IMR-90 (cell line): ENCODE data around the gene RPL37.

Experiments
- CEBPB ChIP-seq: IDR thresholded peaks from 2 replicates; pipeline ENCODE4 v1.6.1; 2012; ENCODE audit warnings: low read depth, low read length, improper control_type of control experiment
- MAZ ChIP-seq: IDR thresholded peaks from 2 replicates; pipeline ENCODE4 v1.6.1; 2012; ENCODE audit warnings: low read depth, mild to moderate bottlenecking, low read length, improper control_type of control experiment, moderate library complexity, borderline replicate concordance
- MXI1 ChIP-seq: IDR thresholded peaks from 2 replicates; pipeline ENCODE4 v1.6.1; 2012; ENCODE audit warnings: low read depth, mild to moderate bottlenecking, low read length, moderate library complexity, borderline replicate concordance
- POLR2A ChIP-seq: IDR thresholded peaks from 2 replicates; pipeline ENCODE4 v1.6.1; 2012; ENCODE audit warnings: mild to moderate bottlenecking, low read depth, low read length
- RAD21 ChIP-seq: IDR thresholded peaks from 2 replicates; pipeline ENCODE4 v1.6.1; 2012; ENCODE audit warnings: low read length, improper control_type of control experiment
- RCOR1 ChIP-seq: IDR thresholded peaks from 2 replicates; pipeline ENCODE4 v1.6.1; 2012; ENCODE audit warnings: mild to moderate bottlenecking, low read length, improper control_type of control experiment; ENCODE audit not compliant: insufficient replicate concordance
- TF ChIP-seq, protein P1 (sequence below): conservative IDR thresholded peaks from 2 replicates; pipeline ENCODE4 v1.5.1; 2012; ENCODE audit warnings: mild to moderate bottlenecking, low read depth, low read length, improper control_type of control experiment

DNA sequence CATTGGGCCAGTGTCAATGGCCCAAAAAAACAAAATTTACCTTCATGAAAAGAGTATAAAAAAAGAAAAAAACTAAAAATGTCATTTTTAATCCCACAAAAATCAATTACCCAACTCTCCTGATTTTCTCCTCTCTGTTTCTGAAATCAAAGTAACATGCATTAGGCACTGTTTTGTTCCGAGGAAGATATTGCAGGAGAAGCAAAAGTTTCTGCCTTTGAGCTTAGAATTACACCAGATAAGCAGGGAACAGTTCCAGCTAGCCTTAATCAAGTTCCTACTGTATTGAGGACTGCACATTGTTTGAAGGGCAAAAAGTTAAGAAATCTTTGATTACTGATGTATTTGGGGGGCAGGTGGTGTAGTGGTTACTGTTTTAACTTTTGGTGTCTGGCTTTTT, 35.8 kb downstream of the RPL37 start:
- TF ChIP-seq POLR2A = no peak
- TF ChIP-seq CEBPB = no peak
- no peak for TF ChIP-seq MAZ
- TF ChIP-seq, protein P1, sequence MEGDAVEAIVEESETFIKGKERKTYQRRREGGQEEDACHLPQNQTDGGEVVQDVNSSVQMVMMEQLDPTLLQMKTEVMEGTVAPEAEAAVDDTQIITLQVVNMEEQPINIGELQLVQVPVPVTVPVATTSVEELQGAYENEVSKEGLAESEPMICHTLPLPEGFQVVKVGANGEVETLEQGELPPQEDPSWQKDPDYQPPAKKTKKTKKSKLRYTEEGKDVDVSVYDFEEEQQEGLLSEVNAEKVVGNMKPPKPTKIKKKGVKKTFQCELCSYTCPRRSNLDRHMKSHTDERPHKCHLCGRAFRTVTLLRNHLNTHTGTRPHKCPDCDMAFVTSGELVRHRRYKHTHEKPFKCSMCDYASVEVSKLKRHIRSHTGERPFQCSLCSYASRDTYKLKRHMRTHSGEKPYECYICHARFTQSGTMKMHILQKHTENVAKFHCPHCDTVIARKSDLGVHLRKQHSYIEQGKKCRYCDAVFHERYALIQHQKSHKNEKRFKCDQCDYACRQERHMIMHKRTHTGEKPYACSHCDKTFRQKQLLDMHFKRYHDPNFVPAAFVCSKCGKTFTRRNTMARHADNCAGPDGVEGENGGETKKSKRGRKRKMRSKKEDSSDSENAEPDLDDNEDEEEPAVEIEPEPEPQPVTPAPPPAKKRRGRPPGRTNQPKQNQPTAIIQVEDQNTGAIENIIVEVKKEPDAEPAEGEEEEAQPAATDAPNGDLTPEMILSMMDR = no peak
- TF ChIP-seq RAD21 = no peak
- TF ChIP-seq MXI1 = no peak
- no peak for TF ChIP-seq RCOR1
